ENCODE measurements around the gene ARL15.

The ARL15 gene

DNA sequence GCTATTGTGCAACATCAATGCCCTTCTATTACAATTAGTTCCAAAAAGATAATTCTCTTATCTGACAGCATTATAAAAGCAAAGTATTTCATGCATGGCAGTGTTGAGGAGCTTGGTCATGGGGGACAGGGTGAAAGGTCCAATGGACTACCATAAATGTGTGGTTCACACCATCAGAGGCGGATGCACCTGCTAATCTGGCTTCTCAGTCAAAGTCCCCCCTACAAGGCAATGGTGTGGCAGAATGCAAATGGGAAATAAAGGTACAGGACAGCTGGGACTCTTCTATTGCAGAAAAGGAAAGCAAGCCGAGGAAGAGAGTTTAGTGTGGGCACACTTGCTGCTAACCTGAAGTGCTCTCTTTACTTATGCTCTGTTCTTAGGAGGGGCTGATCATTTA is 380.8 kb downstream of the ARL15 start:
- DNase-seq, result no peak
- Histone ChIP-seq H3K9me3 (ENCODE audit: control extremely low read depth in 1 of 5, control insufficient read depth in 4 of 5, insufficient read depth in 2 of 5, low read depth in 1 of 5, low read length in 4 of 5) (peaks cover 0 to 3% (median 0%) of the 10 kb centered on the region in 5 experiments), H3K4me1 (ENCODE audit: control extremely low read depth in 1 of 4, control insufficient read depth in 4 of 4, insufficient read depth in 4 of 4, low read length in 3 of 4) (no peaks in the 10 kb centered on the region), H3K36me3 (ENCODE audit: control insufficient read depth in 4 of 4, insufficient read depth in 4 of 4, low read length in 3 of 4) (no peaks in the 10 kb centered on the region), H3K27ac (ENCODE audit: insufficient read depth in 1 of 2, low read depth in 1 of 2, low read length in 2 of 2, poor library complexity in 1 of 2, severe bottlenecking in 2 of 2) (no peak overlapping the region), H3K4me3 (ENCODE audit: control insufficient read depth in 1 of 7, extremely low read depth in 1 of 7, insufficient read depth in 4 of 7, low read depth in 2 of 7, low read length in 6 of 7) (no peak overlapping the region), H3K27me3 (replicated peaks in 2 of 5; ENCODE audit: control insufficient read depth in 4 of 5, insufficient read depth in 5 of 5, low read length in 4 of 5) (no peaks in the 10 kb centered on the region)
- ChIA-PET POLR2A (no interaction called here), CTCF (interaction anchor here (1.0 kb wide), 1 partner anchor 17 kb away, joined by 4 read pairs; no protein-coding TSS in a partner anchor)
- WGBS (ENCODE audit: insufficient coverage), result no CpG with 5 or more reads among the region's 2 CpGs

DNA sequence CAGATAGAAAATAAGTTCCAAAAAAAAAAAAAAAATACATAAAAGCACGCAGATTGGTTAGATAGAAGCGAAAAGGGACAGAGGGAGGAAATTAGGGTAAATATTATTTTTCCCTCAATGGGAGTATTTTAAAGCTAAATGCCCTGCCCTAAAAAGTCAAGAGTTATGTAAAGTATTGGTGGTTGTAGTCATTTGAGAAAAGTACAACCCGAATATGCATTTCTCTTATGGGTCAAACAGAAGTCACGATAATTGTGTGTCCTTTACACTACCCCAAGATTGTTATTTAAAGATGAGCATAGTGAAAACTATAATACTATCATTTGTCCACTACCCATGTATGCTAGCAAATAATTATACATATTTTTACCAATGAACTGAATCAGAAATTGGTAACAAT is 381.2 kb downstream of the ARL15 start:
- Histone ChIP-seq H3K9me3 (ENCODE audit: control extremely low read depth in 1 of 5, control insufficient read depth in 4 of 5, insufficient read depth in 2 of 5, low read depth in 1 of 5, low read length in 4 of 5) (peaks cover 0 to 3% (median 0%) of the 10 kb centered on the region in 5 experiments), H3K27ac (ENCODE audit: insufficient read depth in 1 of 2, low read depth in 1 of 2, low read length in 2 of 2, poor library complexity in 1 of 2, severe bottlenecking in 2 of 2) (no peak overlapping the region), H3K4me3 (ENCODE audit: control insufficient read depth in 1 of 7, extremely low read depth in 1 of 7, insufficient read depth in 4 of 7, low read depth in 2 of 7, low read length in 6 of 7) (no peak overlapping the region), H3K36me3 (ENCODE audit: control insufficient read depth in 4 of 4, insufficient read depth in 4 of 4, low read length in 3 of 4) (no peaks in the 10 kb centered on the region), H3K27me3 (replicated peaks in 2 of 5; ENCODE audit: control insufficient read depth in 4 of 5, insufficient read depth in 5 of 5, low read length in 4 of 5) (no peaks in the 10 kb centered on the region), H3K4me1 (ENCODE audit: control extremely low read depth in 1 of 4, control insufficient read depth in 4 of 4, insufficient read depth in 4 of 4, low read length in 3 of 4) (no peaks in the 10 kb centered on the region)
- CTCF ChIA-PET, result no interaction called here
- DNase-seq, result no peak
- WGBS (ENCODE audit: insufficient coverage), result no CpG with 5 or more reads among the region's 4 CpGs
- POLR2A ChIA-PET, result no interaction called here

DNA sequence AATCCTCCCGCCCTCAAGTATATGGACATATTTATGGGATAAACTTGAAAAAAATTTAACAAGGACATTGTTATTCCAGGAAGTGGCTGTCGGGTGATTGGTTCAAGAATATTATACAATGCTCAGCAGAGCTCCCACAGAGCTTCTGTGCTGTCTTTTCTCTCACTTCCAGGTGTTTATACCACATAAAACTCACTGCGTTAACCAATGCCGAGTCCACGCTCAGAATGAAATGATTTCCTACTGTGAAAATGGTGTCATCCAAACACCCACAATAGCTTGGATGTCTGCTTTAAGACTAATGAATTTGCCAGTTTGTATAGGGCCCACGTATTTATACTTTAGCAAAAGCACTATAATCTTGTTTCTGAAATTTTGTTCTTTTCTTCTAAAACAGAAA is 381.7 kb downstream of the ARL15 start:
- H3K27me3 ChIP-seq (replicated peaks in 2 of 5; ENCODE audit: control insufficient read depth in 4 of 5, insufficient read depth in 5 of 5, low read length in 4 of 5), result no peaks in the 10 kb centered on the region

DNA sequence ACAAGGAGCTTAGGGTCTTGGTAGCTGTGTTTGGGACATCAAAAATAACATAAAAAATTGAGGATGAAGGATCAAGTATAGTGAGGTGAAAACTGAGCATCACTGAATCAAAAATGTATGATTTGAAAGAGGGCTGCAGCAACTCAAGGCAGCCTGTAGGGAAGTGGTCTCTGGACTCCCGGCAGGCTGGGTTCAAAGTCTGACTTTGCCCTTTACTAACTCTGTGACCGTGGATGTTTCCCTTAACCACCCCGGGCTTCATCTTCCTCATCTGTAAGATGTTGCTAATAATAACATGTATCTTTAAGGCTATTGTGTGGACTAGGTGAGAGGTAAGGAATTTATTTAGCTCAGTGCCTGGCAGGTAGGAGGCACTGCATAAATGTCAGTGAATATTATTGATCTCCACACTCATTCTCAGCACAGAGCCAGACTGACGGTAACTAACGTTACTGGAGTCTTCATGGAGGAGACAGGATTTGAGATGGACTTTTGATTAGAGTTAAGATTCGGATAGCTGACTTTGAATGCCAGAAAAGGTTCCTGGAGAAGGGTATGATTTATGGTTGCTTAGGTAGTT is 382.6 kb downstream of the ARL15 start:
- ChIA-PET CTCF (no interaction called here), POLR2A (no interaction called here)
- Histone ChIP-seq H3K36me3 (ENCODE audit: control insufficient read depth in 4 of 4, insufficient read depth in 4 of 4, low read length in 3 of 4) (no peaks in the 10 kb centered on the region), H3K4me1 (ENCODE audit: control extremely low read depth in 1 of 4, control insufficient read depth in 4 of 4, insufficient read depth in 4 of 4, low read length in 3 of 4) (no peaks in the 10 kb centered on the region), H3K27ac (ENCODE audit: insufficient read depth in 1 of 2, low read depth in 1 of 2, low read length in 2 of 2, poor library complexity in 1 of 2, severe bottlenecking in 2 of 2) (no peak overlapping the region), H3K27me3 (replicated peaks in 2 of 5; ENCODE audit: control insufficient read depth in 4 of 5, insufficient read depth in 5 of 5, low read length in 4 of 5) (no peaks in the 10 kb centered on the region), H3K4me3 (ENCODE audit: control insufficient read depth in 1 of 7, extremely low read depth in 1 of 7, insufficient read depth in 4 of 7, low read depth in 2 of 7, low read length in 6 of 7) (no peak overlapping the region), H3K9me3 (ENCODE audit: control extremely low read depth in 1 of 5, control insufficient read depth in 4 of 5, insufficient read depth in 2 of 5, low read depth in 1 of 5, low read length in 4 of 5) (peaks cover 0 to 3% (median 0%) of the 10 kb centered on the region in 5 experiments)
- WGBS (ENCODE audit: insufficient coverage), result 100% methylated on average over 4 of the region's 6 CpGs
- no peak for DNase-seq

More for the DNA sequence above, 381.7 kb downstream of the ARL15 start:
- no peak overlapping the region for H3K4me3 ChIP-seq (ENCODE audit: control insufficient read depth in 1 of 7, extremely low read depth in 1 of 7, insufficient read depth in 4 of 7, low read depth in 2 of 7, low read length in 6 of 7)
- ChIA-PET CTCF (no interaction called here), POLR2A (no interaction called here)
- H3K4me1 ChIP-seq (ENCODE audit: control extremely low read depth in 1 of 4, control insufficient read depth in 4 of 4, insufficient read depth in 4 of 4, low read length in 3 of 4), result no peaks in the 10 kb centered on the region
- H3K27ac ChIP-seq (ENCODE audit: insufficient read depth in 1 of 2, low read depth in 1 of 2, low read length in 2 of 2, poor library complexity in 1 of 2, severe bottlenecking in 2 of 2), result no peak overlapping the region
- no peak for DNase-seq
- WGBS (ENCODE audit: insufficient coverage), result 88% methylated on average over 3 of the region's 6 CpGs
- no peaks in the 10 kb centered on the region for H3K36me3 ChIP-seq (ENCODE audit: control insufficient read depth in 4 of 4, insufficient read depth in 4 of 4, low read length in 3 of 4)
- H3K9me3 ChIP-seq (ENCODE audit: control extremely low read depth in 1 of 5, control insufficient read depth in 4 of 5, insufficient read depth in 2 of 5, low read depth in 1 of 5, low read length in 4 of 5), result peaks cover 0 to 3% (median 0%) of the 10 kb centered on the region in 5 experiments

DNA sequence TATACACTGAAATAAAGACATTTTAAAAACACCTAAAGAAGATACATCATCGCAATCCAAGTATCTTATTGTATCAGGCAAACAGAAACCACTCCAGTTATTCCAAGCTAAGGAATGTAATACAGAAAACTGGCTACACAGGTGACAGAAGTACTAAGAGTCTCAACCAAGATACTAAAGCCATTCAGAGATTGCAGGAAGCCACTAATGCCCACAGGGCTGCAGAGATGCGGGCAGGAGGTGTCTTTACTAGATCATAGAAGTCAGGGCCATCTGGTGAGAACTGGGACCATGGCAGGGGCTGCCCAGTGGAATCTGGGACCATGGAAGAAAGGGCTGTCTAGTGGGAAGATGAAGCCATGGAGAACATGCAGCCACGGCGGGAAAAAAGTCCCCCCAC is 384.3 kb downstream of the ARL15 start:
- H3K27me3 ChIP-seq (replicated peaks in 2 of 5; ENCODE audit: control insufficient read depth in 4 of 5, insufficient read depth in 5 of 5, low read length in 4 of 5), result no peaks in the 10 kb centered on the region
- no peaks in the 10 kb centered on the region for H3K4me1 ChIP-seq (ENCODE audit: control extremely low read depth in 1 of 4, control insufficient read depth in 4 of 4, insufficient read depth in 4 of 4, low read length in 3 of 4)
- DNase-seq, result no peak
- WGBS (ENCODE audit: insufficient coverage), result 86% methylated on average over 1 of the region's 4 CpGs
- no peak overlapping the region for H3K4me3 ChIP-seq (ENCODE audit: control insufficient read depth in 1 of 7, extremely low read depth in 1 of 7, insufficient read depth in 4 of 7, low read depth in 2 of 7, low read length in 6 of 7)
- H3K27ac ChIP-seq (ENCODE audit: insufficient read depth in 1 of 2, low read depth in 1 of 2, low read length in 2 of 2, poor library complexity in 1 of 2, severe bottlenecking in 2 of 2), result no peak overlapping the region
- POLR2A ChIA-PET, result interaction anchor here (0.7 kb wide), 1 partner anchor 613 kb away, joined by 4 read pairs; no protein-coding TSS in a partner anchor
- H3K36me3 ChIP-seq (ENCODE audit: control insufficient read depth in 4 of 4, insufficient read depth in 4 of 4, low read length in 3 of 4), result no peaks in the 10 kb centered on the region
- peaks cover 0 to 3% (median 0%) of the 10 kb centered on the region in 5 experiments for H3K9me3 ChIP-seq (ENCODE audit: control extremely low read depth in 1 of 5, control insufficient read depth in 4 of 5, insufficient read depth in 2 of 5, low read depth in 1 of 5, low read length in 4 of 5)
- CTCF ChIA-PET, result interaction anchor here (0.7 kb wide), 1 partner anchor 20 kb away, joined by 5 read pairs; no protein-coding TSS in a partner anchor

DNA sequence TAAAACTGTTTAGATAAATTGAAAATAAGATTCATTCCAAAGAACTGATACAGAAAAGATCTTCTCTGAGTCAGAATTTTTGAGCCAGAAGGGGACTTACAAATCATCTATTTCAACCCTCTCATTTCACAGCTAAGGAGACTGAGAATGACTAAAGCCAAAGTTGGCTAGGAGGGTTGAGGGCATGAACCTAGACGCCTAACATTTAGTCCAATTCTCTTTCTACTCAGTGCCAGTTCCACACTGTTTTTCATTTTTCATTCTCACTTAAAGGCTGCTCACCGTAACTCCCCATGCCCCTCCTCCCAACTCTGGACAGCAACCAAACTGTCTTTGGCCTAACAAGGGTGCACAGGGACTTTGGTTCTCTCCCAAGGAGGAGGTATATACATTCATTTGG is 386.0 kb downstream of the ARL15 start:
- H3K4me1 ChIP-seq (ENCODE audit: control extremely low read depth in 1 of 4, control insufficient read depth in 4 of 4, insufficient read depth in 4 of 4, low read length in 3 of 4), result no peaks in the 10 kb centered on the region
- no peak for DNase-seq
- no peak overlapping the region for H3K4me3 ChIP-seq (ENCODE audit: control insufficient read depth in 1 of 7, extremely low read depth in 1 of 7, insufficient read depth in 4 of 7, low read depth in 2 of 7, low read length in 6 of 7)
- H3K27me3 ChIP-seq (replicated peaks in 2 of 5; ENCODE audit: control insufficient read depth in 4 of 5, insufficient read depth in 5 of 5, low read length in 4 of 5), result no peaks in the 10 kb centered on the region
- ChIA-PET CTCF (no interaction called here), POLR2A (no interaction called here)
- H3K27ac ChIP-seq (ENCODE audit: insufficient read depth in 1 of 2, low read depth in 1 of 2, low read length in 2 of 2, poor library complexity in 1 of 2, severe bottlenecking in 2 of 2), result no peak overlapping the region
- 100% methylated on average over 1 of the region's 2 CpGs for WGBS (ENCODE audit: insufficient coverage)
- H3K36me3 ChIP-seq (ENCODE audit: control insufficient read depth in 4 of 4, insufficient read depth in 4 of 4, low read length in 3 of 4), result no peaks in the 10 kb centered on the region
- peaks cover 0 to 2% (median 0%) of the 10 kb centered on the region in 5 experiments for H3K9me3 ChIP-seq (ENCODE audit: control extremely low read depth in 1 of 5, control insufficient read depth in 4 of 5, insufficient read depth in 2 of 5, low read depth in 1 of 5, low read length in 4 of 5)

- ChIA-PET CTCF (no interaction called here), POLR2A (no interaction called here)
- H3K9me3 ChIP-seq (ENCODE audit: control extremely low read depth in 1 of 5, control insufficient read depth in 4 of 5, insufficient read depth in 2 of 5, low read depth in 1 of 5, low read length in 4 of 5), result no peaks in the 10 kb centered on the region
- no peaks in the 10 kb centered on the region for H3K36me3 ChIP-seq (ENCODE audit: control insufficient read depth in 4 of 4, insufficient read depth in 4 of 4, low read length in 3 of 4)
- no peak overlapping the region for H3K27ac ChIP-seq (ENCODE audit: insufficient read depth in 1 of 2, low read depth in 1 of 2, low read length in 2 of 2, poor library complexity in 1 of 2, severe bottlenecking in 2 of 2)
- H3K4me1 ChIP-seq (ENCODE audit: control extremely low read depth in 1 of 4, control insufficient read depth in 4 of 4, insufficient read depth in 4 of 4, low read length in 3 of 4), result no peaks in the 10 kb centered on the region
- H3K27me3 ChIP-seq (replicated peaks in 2 of 5; ENCODE audit: control insufficient read depth in 4 of 5, insufficient read depth in 5 of 5, low read length in 4 of 5), result no peaks in the 10 kb centered on the region
- no peak for DNase-seq
- WGBS (ENCODE audit: insufficient coverage), result 93% methylated on average over 5 of the region's 6 CpGs
- no peak overlapping the region for H3K4me3 ChIP-seq (ENCODE audit: control insufficient read depth in 1 of 7, extremely low read depth in 1 of 7, insufficient read depth in 4 of 7, low read depth in 2 of 7, low read length in 6 of 7)
These were observed 386.4 kb downstream of the ARL15 start for GRCh38 chr5:53923961-53924360.
